MM.1S (cell line): ENCODE data around the gene EIF5.

Experiments
- CTCF ChIP-seq: fragments of 300-600 bp; sonication (generic); IDR thresholded peaks from 2 replicates; pipeline ENCODE4 v1.5.1; 2016; ENCODE audit warnings: antibody characterized with exemption, low read length, mixed read lengths
- EZH2 ChIP-seq: fragments of 300-600 bp; sonication (generic); optimal IDR thresholded peaks from 2 replicates; pipeline ENCODE3; 2017; ENCODE audit warnings: low read depth, mild to moderate bottlenecking, antibody characterized with exemption, low read length, mixed read lengths
- EZH2phosphoT487 ChIP-seq: fragments of 300-600 bp; sonication (generic); IDR thresholded peaks from 2 replicates; pipeline ENCODE4 v1.6.1; 2018; ENCODE audit warnings: antibody characterized with exemption, low read length

GRCh38 chr14:103341250-103342129 lies 7.5 kb downstream of the EIF5 start:
- no peak for TF ChIP-seq CTCF
- TF ChIP-seq EZH2phosphoT487 = no peak
- no peak for TF ChIP-seq EZH2
